K562 (cell line): ENCODE results near the gene ERCC4. TPM values are rescaled to one million over a fixed set of nuclear protein-coding genes. Genes with fewer than 3 reads are reported as not detected.

Source experiments
- ARHGAP35 ChIP-seq: fragments of 450-650 bp; IDR thresholded peaks from 2 replicates; pipeline ENCODE4 v1.6.1; 2018; ENCODE audit not compliant: partially characterized antibody
- ATF2 ChIP-seq: sonication (generic); formaldehyde crosslinking; IDR thresholded peaks from 2 replicates; pipeline ENCODE4 v1.8.1; 2022; ENCODE audit warnings: missing genetic modification reagents
- ATF7 ChIP-seq: fragments of 450-650 bp; IDR thresholded peaks from 2 replicates; pipeline ENCODE4 v1.7.1; 2014; ENCODE audit warnings: mild to moderate bottlenecking, moderate library complexity
- CAMTA2 ChIP-seq: fragments of 250-450 bp; sonication (Bioruptor Pico); conservative IDR thresholded peaks from 2 replicates; pipeline ENCODE4 v1.5.1; 2022
- CBX8 ChIP-seq: fragments of 200-600 bp; sonication (generic); IDR thresholded peaks from 2 replicates; pipeline ENCODE4 v1.6.1; 2012; ENCODE audit warnings: borderline replicate concordance, mixed run types, low read depth, mild to moderate bottlenecking, moderate library complexity, mixed read lengths, low read length, control low read depth, inconsistent platforms; ENCODE audit not compliant: poor library complexity, severe bottlenecking; ENCODE audit errors: extremely low read depth
- CTBP1 ChIP-seq: fragments of 450-650 bp; IDR thresholded peaks from 2 replicates; pipeline ENCODE4 v1.6.1; 2016; ENCODE audit warnings: borderline replicate concordance
- DPF2 ChIP-seq: fragments of 450-650 bp; IDR thresholded peaks from 2 replicates; pipeline ENCODE4 v1.6.1; 2016
- FOS ChIP-seq: IDR thresholded peaks from 3 replicates; pipeline ENCODE4 v1.6.1; 2011; ENCODE audit not compliant: insufficient read length; ENCODE audit errors: extremely low read depth
- GATA2 ChIP-seq: sonication (generic); formaldehyde crosslinking; IDR thresholded peaks from 2 replicates; pipeline ENCODE4 v1.4.0; 2020; ENCODE audit warnings: mild to moderate bottlenecking, missing genetic modification reagents
- KAT8 ChIP-seq: fragments of 450-650 bp; IDR thresholded peaks from 2 replicates; pipeline ENCODE4 v1.6.1; 2016; ENCODE audit warnings: low read depth, mild to moderate bottlenecking
- MECOM ChIP-seq: fragments of 250-450 bp; sonication (Bioruptor Pico); IDR thresholded peaks from 2 replicates; pipeline ENCODE4 v1.8.0; 2022; ENCODE audit warnings: inconsistent platforms
- MEF2A ChIP-seq: IDR thresholded peaks from 2 replicates; pipeline ENCODE4 v1.6.1; 2011; ENCODE audit warnings: low read depth, mild to moderate bottlenecking, low read length, moderate library complexity; ENCODE audit not compliant: control insufficient read depth
- MNT ChIP-seq, 2 experiments: fragments of 450-650 bp; conservative IDR thresholded peaks; 2 replicates each; pipeline ENCODE4 v1.6.1; 2017; ENCODE audit warnings: mild to moderate bottlenecking in 2 of 2, moderate library complexity in 2 of 2
- NCOA4 ChIP-seq: fragments of 450-650 bp; IDR thresholded peaks from 2 replicates; pipeline ENCODE4 v1.6.1; 2018; ENCODE audit warnings: mild to moderate bottlenecking; ENCODE audit not compliant: partially characterized antibody
- NFE2L1 ChIP-seq: fragments of 450-650 bp; IDR thresholded peaks from 2 replicates; pipeline ENCODE4 v1.6.1; 2016; ENCODE audit warnings: missing genetic modification characterization, low read depth, mild to moderate bottlenecking, missing compliant biosample characterization, moderate library complexity, borderline replicate concordance
- PCBP2 ChIP-seq: fragments of 200-400 bp; formaldehyde crosslinking; IDR thresholded peaks from 2 replicates; pipeline ENCODE4 v1.6.1; 2018; ENCODE audit warnings: low read length, low read depth, mild to moderate bottlenecking, moderate library complexity; ENCODE audit not compliant: poor library complexity, severe bottlenecking
- PRPF4 ChIP-seq: fragments of 200-400 bp; formaldehyde crosslinking; IDR thresholded peaks from one replicate; pipeline ENCODE4 v1.6.1; 2017; ENCODE audit warnings: low read length, low read depth, mild to moderate bottlenecking; ENCODE audit not compliant: insufficient read depth, poor library complexity, severe bottlenecking
- RBBP5 ChIP-seq: fragments of 200-600 bp; sonication (generic); IDR thresholded peaks from 2 replicates; pipeline ENCODE4 v1.6.1; 2012; ENCODE audit warnings: borderline replicate concordance, mild to moderate bottlenecking, low read length, control low read depth, inconsistent platforms; ENCODE audit not compliant: insufficient read depth, poor library complexity, severe bottlenecking
- SMAD4 ChIP-seq: fragments of 250-450 bp; sonication (Bioruptor Pico); conservative IDR thresholded peaks from 2 replicates; pipeline ENCODE4 v1.8.0; 2021; ENCODE audit warnings: inconsistent platforms, mild to moderate bottlenecking, moderate library complexity
- STAG1 ChIP-seq: sonication (generic); formaldehyde crosslinking; IDR thresholded peaks from 2 replicates; pipeline ENCODE4 v1.5.0; 2020; ENCODE audit warnings: missing genetic modification reagents, borderline replicate concordance
- TBL1XR1 ChIP-seq, 2 experiments: IDR thresholded peaks; 2 replicates each; pipeline ENCODE4 v1.6.1; 2012; ENCODE audit warnings: improper control_type of control experiment in 2 of 2, low read length in 2 of 2, mild to moderate bottlenecking in 1 of 2
- TCF3 ChIP-seq: sonication (generic); formaldehyde crosslinking; IDR thresholded peaks from 2 replicates; pipeline ENCODE4 v1.4.0; 2020; ENCODE audit warnings: mild to moderate bottlenecking, missing genetic modification reagents
- ZNF354B ChIP-seq: fragments of 250-450 bp; sonication (Bioruptor Pico); IDR thresholded peaks from 2 replicates; pipeline ENCODE4 v1.4.0; 2020
- ZNF384 ChIP-seq: IDR thresholded peaks from 2 replicates; pipeline ENCODE4 v1.6.1; 2012; ENCODE audit warnings: low read depth, low read length, improper control_type of control experiment
- ZNF551 ChIP-seq: fragments of 250-450 bp; sonication (Bioruptor Pico); IDR thresholded peaks from 2 replicates; pipeline ENCODE4 v1.5.0; 2021; ENCODE audit warnings: mild to moderate bottlenecking, moderate library complexity
- ZNF57 ChIP-seq: fragments of 450-650 bp; formaldehyde crosslinking; IDR thresholded peaks from 2 replicates; pipeline ENCODE4 v1.4.0; 2020; ENCODE audit warnings: mild to moderate bottlenecking, moderate library complexity
- polyA plus RNA-seq, 8 experiments: library from polyadenylated mRNA; depleted of rRNA in 4 of 8; stranded (reverse) in 5 of 8; unstranded in 3 of 8; fragments of >200 nt; fragmentation: Nextera tagmentation in 2 of 8; fragmentation: Illumina TruSeq in 1 of 8; extraction: Ambion mirVana in 2 of 8; extraction: Trizol in 1 of 8; gene quantifications; 2 replicates each; pipeline versions ENCODE4 v1.2.1 to v1.2.3, GENCODE V29; 2011 to 2014; ENCODE audit warnings: inconsistent platforms in 1 of 8, missing spikeins in 1 of 8
- total RNA-seq, 7 experiments: library from RNA; depleted of rRNA in 6 of 7; stranded (reverse); fragments of >200 nt in 6 of 7; fragmentation: Illumina TruSeq in 2 of 7; extraction: Trizol in 2 of 7; gene quantifications; 2 replicates each; pipeline versions ENCODE4 v1.2.1 to v1.2.3, GENCODE V29; 2011 to 2021; ENCODE audit warnings: low replicate concordance in 1 of 7
- TF ChIP-seq, protein P1 (sequence below): fragments of 450-650 bp; formaldehyde crosslinking; IDR thresholded peaks from 2 replicates; pipeline ENCODE4 v1.4.0; 2022; ENCODE audit warnings: mild to moderate bottlenecking, moderate library complexity

The ERCC4 gene
- total and polyA plus RNA-seq, 9 of the 15 experiments (the other 6 are each of a cell fraction or from before 2014, with no cell fraction given): 3.7 to 10.5 (median 6.0) TPM

- peak; percentile 67 for TF ChIP-seq SMAD4 (CRISPR knock-in tag)
- TF ChIP-seq MNT (conservative IDR thresholded peaks at IDR 0.05): no peak
- TF ChIP-seq MEF2A: peak; percentile 87
- TF ChIP-seq FOS: no peak
- TF ChIP-seq ZNF384: 0 out of 2 replicates have a peak, but pooled peaks have one; percentile 30
- TF ChIP-seq PCBP2: no peak
- no peak for TF ChIP-seq ARHGAP35
- TF ChIP-seq NCOA4: no peak
- TF ChIP-seq KAT8: no peak
- no peak for TF ChIP-seq NFE2L1 (tag)
- no peak for TF ChIP-seq ZNF57 (CRISPR knock-in tag)
- TF ChIP-seq DPF2: peak; percentile 81
- TF ChIP-seq GATA2: no peak; the same call in 1 of the 2 replicates
- peak in 1 of 2 experiments; percentile 65; a peak in 2 of 4 replicates for TF ChIP-seq TBL1XR1 (IDR thresholded peaks at IDR 0.05; ENCODE audit: low read length in 2 of 2)
- TF ChIP-seq RBBP5: no peak
- no peak for TF ChIP-seq ZNF354B (CRISPR knock-in tag)
- peak; percentile 49 for TF ChIP-seq TCF3 (CRISPR knock-in tag)
- no peak; the same call in 1 of the 2 replicates for TF ChIP-seq ATF7
- no peak for TF ChIP-seq MECOM
- TF ChIP-seq ZNF551 (CRISPR knock-in tag): no peak
- no peak for TF ChIP-seq PRPF4
- no peak for TF ChIP-seq CAMTA2 (CRISPR knock-in tag)
- TF ChIP-seq, protein P1, sequence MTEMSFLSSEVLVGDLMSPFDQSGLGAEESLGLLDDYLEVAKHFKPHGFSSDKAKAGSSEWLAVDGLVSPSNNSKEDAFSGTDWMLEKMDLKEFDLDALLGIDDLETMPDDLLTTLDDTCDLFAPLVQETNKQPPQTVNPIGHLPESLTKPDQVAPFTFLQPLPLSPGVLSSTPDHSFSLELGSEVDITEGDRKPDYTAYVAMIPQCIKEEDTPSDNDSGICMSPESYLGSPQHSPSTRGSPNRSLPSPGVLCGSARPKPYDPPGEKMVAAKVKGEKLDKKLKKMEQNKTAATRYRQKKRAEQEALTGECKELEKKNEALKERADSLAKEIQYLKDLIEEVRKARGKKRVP (CRISPR knock-in tag): no peak
- peak; percentile 48 for TF ChIP-seq CTBP1
- no peak for TF ChIP-seq STAG1 (CRISPR knock-in tag)
- TF ChIP-seq ATF2: no peak
- no peak for TF ChIP-seq CBX8
Measured at GRCh38 chr16:13999895-14000425, 80.0 kb downstream of the ERCC4 start (continued).
